ENCODE results near the gene KCTD2.

GRCh38 chr17:74999523-74999922 is 47.5 kb upstream of the KCTD2 start:
- TF ChIP-seq CTCF (IDR thresholded peaks at IDR 0.05; ENCODE audit: insufficient read depth, low read length, poor library complexity, severe bottlenecking): no peak
- no peak for TF ChIP-seq EZH2phosphoT487 (conservative IDR thresholded peaks at IDR 0.05; ENCODE audit: low read length)
